Activated naive CD4-positive, alpha-beta T cell treated with anti-CD3 and anti-CD28 coated beads for 36 hours (primary cell): ENCODE measurements around the gene APOO. TPM values are rescaled to one million over a fixed set of nuclear protein-coding genes. Genes with fewer than 3 reads are reported as not detected.
A peak's percentile ranks its signal among the peaks of the same experiment; 100 is the strongest.
"Not testable (repeated sequence)": the region's sequence is repeated elsewhere in the genome, so short reads cannot be mapped to it uniquely, and the experiment has no call there.

Experiments
- CTCF ChIA-PET: fragments of 350-600 bp; sonication (Branson Sonifier 250); formaldehyde crosslinking; loops from one replicate; lab custom pipeline; 2021; ENCODE audit warnings: antibody characterized with exemption; lab: Charles Lee
- DNase-seq: peaks from one replicate; pipeline ENCODE4 v3.0.0-alpha.2; 2020
- H3K27ac Mint-ChIP-seq: one replicate; pipeline ENCODE4 v1.8.0; 2021; ENCODE audit warnings: mild to moderate bottlenecking, mixed read lengths
- H3K27me3 Mint-ChIP-seq: one replicate; pipeline ENCODE4 v1.8.0; 2021; ENCODE audit warnings: low read depth, mixed read lengths
- H3K36me3 Mint-ChIP-seq: one replicate; pipeline ENCODE4 v1.8.0; 2021; ENCODE audit warnings: low read depth, mixed read lengths
- H3K4me1 Mint-ChIP-seq: one replicate; pipeline ENCODE4 v1.8.0; 2021; ENCODE audit warnings: low read depth, mixed read lengths
- H3K4me3 Mint-ChIP-seq: one replicate; pipeline ENCODE4 v1.8.0; 2021; ENCODE audit warnings: mild to moderate bottlenecking, moderate library complexity, mixed read lengths
- H3K9me3 Mint-ChIP-seq: one replicate; pipeline ENCODE4 v1.8.0; 2021; ENCODE audit warnings: mixed read lengths
- intact Hi-C: fragments of 100-400 bp; cut with micrococcal nuclease; formaldehyde crosslinking; loops from one replicate; pipeline ENCODE4 v1.15.1; 2023
- total RNA-seq, 2 experiments: library from RNA; stranded (reverse); gene quantifications; one replicate each; pipeline ENCODE4 v1.2.3, GENCODE V29; 2021

APOO gene
- total RNA-seq, 2 experiments from 2014 or later: 41.3 to 49.5 TPM

- peak; percentile 15 for DNase-seq
- no peaks in the 10 kb centered on the region for H3K9me3 Mint-ChIP-seq
- CTCF ChIA-PET: interaction anchor here (0.5 to 5.7 kb wide), 18 partner anchors 13 to 709 kb away, joined by 3 to 62 read pairs (median 6); partner anchors contain the start of gene SAT1
- H3K27ac Mint-ChIP-seq: no peak overlapping the region
- H3K4me1 Mint-ChIP-seq: peaks cover 5% of the 10 kb centered on the region
- H3K4me3 Mint-ChIP-seq: no peak overlapping the region
- intact Hi-C loops: loop anchor here (10.0 kb wide), 1 partner anchor 236 kb away; the partner anchor contains the start of gene PRDX4
- H3K27me3 Mint-ChIP-seq: no peaks in the 10 kb centered on the region
- H3K36me3 Mint-ChIP-seq: peaks cover 1% of the 10 kb centered on the region
Observed at GRCh38 chrX:23901060-23901459, 6.7 kb downstream of the APOO start.

GRCh38 chrX:23900220-23900797, 7.4 kb downstream of the APOO start:
- CTCF ChIA-PET: interaction anchor here (0.5 to 5.7 kb wide), 6 partner anchors 103 to 708 kb away, joined by 3 to 62 read pairs (median 28); partner anchors contain the start of gene SAT1
- no peak for DNase-seq
- Mint-ChIP-seq H3K4me1 (peaks cover 2% of the 10 kb centered on the region), H3K9me3 (no peaks in the 10 kb centered on the region), H3K4me3 (no peak overlapping the region), H3K27me3 (no peaks in the 10 kb centered on the region), H3K36me3 (peaks cover 1% of the 10 kb centered on the region), H3K27ac (no peak overlapping the region)
- intact Hi-C loops: loop anchor here (10.0 kb wide), 1 partner anchor 236 kb away; the partner anchor contains the start of gene PRDX4

GRCh38 chrX:23898412-23898959, 9.3 kb downstream of the APOO start:
- Mint-ChIP-seq H3K9me3 (no peaks in the 10 kb centered on the region), H3K27ac (no peak overlapping the region), H3K36me3 (no peaks in the 10 kb centered on the region), H3K4me3 (no peak overlapping the region), H3K27me3 (no peaks in the 10 kb centered on the region), H3K4me1 (no peaks in the 10 kb centered on the region)
- intact Hi-C loops: no loop called here
- DNase-seq: no peak
- CTCF ChIA-PET: no interaction called here

- Mint-ChIP-seq H3K36me3 (no peaks in the 10 kb centered on the region), H3K4me3 (no peak overlapping the region), H3K9me3 (no peaks in the 10 kb centered on the region), H3K27ac (no peak overlapping the region), H3K27me3 (no peaks in the 10 kb centered on the region), H3K4me1 (no peaks in the 10 kb centered on the region)
- DNase-seq: no peak
- intact Hi-C loops: no loop called here
- CTCF ChIA-PET: interaction anchor here (0.5 kb wide), 1 partner anchor 186 kb away, joined by 3 read pairs; no protein-coding TSS in a partner anchor
Observed at GRCh38 chrX:23896981-23897380, 10.8 kb downstream of the APOO start.

- H3K36me3 Mint-ChIP-seq, intact Hi-C loops, H3K9me3 Mint-ChIP-seq, H3K27me3 Mint-ChIP-seq, H3K27ac Mint-ChIP-seq, DNase-seq, H3K4me1 Mint-ChIP-seq, CTCF ChIA-PET, H3K4me3 Mint-ChIP-seq: not testable (repeated sequence)
Observed at GRCh38 chrX:23896539-23896938, 11.2 kb downstream of the APOO start.

GRCh38 chrX:23894993-23895392, 12.7 kb downstream of the APOO start:
- H3K4me3 Mint-ChIP-seq, H3K9me3 Mint-ChIP-seq, DNase-seq, H3K4me1 Mint-ChIP-seq, H3K27me3 Mint-ChIP-seq, H3K27ac Mint-ChIP-seq, intact Hi-C loops, H3K36me3 Mint-ChIP-seq: not testable (repeated sequence)
- CTCF ChIA-PET: interaction anchor here (0.6 kb wide), 1 partner anchor 73 kb away, joined by 4 read pairs; no protein-coding TSS in a partner anchor

- Mint-ChIP-seq H3K36me3 (no peaks in the 10 kb centered on the region), H3K27me3 (no peaks in the 10 kb centered on the region), H3K9me3 (no peaks in the 10 kb centered on the region), H3K27ac (no peak overlapping the region), H3K4me1 (no peaks in the 10 kb centered on the region), H3K4me3 (no peak overlapping the region)
- intact Hi-C loops: no loop called here
- DNase-seq: no peak
- CTCF ChIA-PET: interaction anchor here (0.6 kb wide), 1 partner anchor 23 kb away, joined by 3 read pairs; no protein-coding TSS in a partner anchor
Observed at GRCh38 chrX:23890933-23891332, 16.8 kb downstream of the APOO start.

GRCh38 chrX:23888887-23889501, 18.7 kb downstream of the APOO start:
- H3K4me3 Mint-ChIP-seq: no peak overlapping the region
- DNase-seq: no peak
- no peak overlapping the region for H3K27ac Mint-ChIP-seq
- CTCF ChIA-PET: interaction anchor here (0.6 to 2.3 kb wide), 2 partner anchors 13 to 40 kb away, joined by 3 to 9 read pairs; no protein-coding TSS in a partner anchor
- no peaks in the 10 kb centered on the region for H3K36me3 Mint-ChIP-seq
- intact Hi-C loops: no loop called here
- H3K27me3 Mint-ChIP-seq: no peaks in the 10 kb centered on the region
- H3K9me3 Mint-ChIP-seq: no peaks in the 10 kb centered on the region
- H3K4me1 Mint-ChIP-seq: peaks cover 8% of the 10 kb centered on the region

- H3K27me3 Mint-ChIP-seq: no peaks in the 10 kb centered on the region
- peaks cover 12% of the 10 kb centered on the region for H3K4me1 Mint-ChIP-seq
- CTCF ChIA-PET: interaction anchor here (0.6 to 2.3 kb wide), 2 partner anchors 14 to 128 kb away, joined by 3 to 9 read pairs; no protein-coding TSS in a partner anchor
Observed at GRCh38 chrX:23887918-23888317, 19.8 kb downstream of the APOO start.

GRCh38 chrX:23887451-23887850, 20.3 kb downstream of the APOO start:
- Mint-ChIP-seq H3K4me3 (no peak overlapping the region), H3K27ac (no peak overlapping the region), H3K27me3 (no peaks in the 10 kb centered on the region), H3K4me1 (peaks cover 12% of the 10 kb centered on the region), H3K36me3 (no peaks in the 10 kb centered on the region), H3K9me3 (no peaks in the 10 kb centered on the region)
- CTCF ChIA-PET: interaction anchor here (0.6 to 2.3 kb wide), 2 partner anchors 14 to 127 kb away, joined by 3 to 9 read pairs; no protein-coding TSS in a partner anchor
- intact Hi-C loops: no loop called here
- DNase-seq: no peak

More at GRCh38 chrX:23887918-23888317, 19.8 kb downstream of the APOO start:
- H3K36me3 Mint-ChIP-seq: no peaks in the 10 kb centered on the region
- no peaks in the 10 kb centered on the region for H3K9me3 Mint-ChIP-seq
- no peak overlapping the region for H3K27ac Mint-ChIP-seq
- intact Hi-C loops: no loop called here
- H3K4me3 Mint-ChIP-seq: no peak overlapping the region
- no peak for DNase-seq

- Mint-ChIP-seq H3K4me1 (peaks cover 12% of the 10 kb centered on the region), H3K27me3 (no peaks in the 10 kb centered on the region), H3K36me3 (no peaks in the 10 kb centered on the region), H3K9me3 (no peaks in the 10 kb centered on the region), H3K27ac (no peak overlapping the region), H3K4me3 (no peak overlapping the region)
- no peak for DNase-seq
- intact Hi-C loops: no loop called here
- CTCF ChIA-PET: interaction anchor here (0.8 to 1.1 kb wide), 3 partner anchors 16 to 103 kb away, joined by 3 to 5 read pairs (median 3); partner anchors contain the start of genes APOO, CXorf58 and SAT1
Observed at GRCh38 chrX:23885803-23886202, 21.9 kb downstream of the APOO start.

- H3K36me3 Mint-ChIP-seq: no peaks in the 10 kb centered on the region
- no peak for DNase-seq
- peaks cover 12% of the 10 kb centered on the region for H3K4me1 Mint-ChIP-seq
- CTCF ChIA-PET: interaction anchor here (1.4 kb wide), 1 partner anchor 18 kb away, joined by 4 read pairs; no protein-coding TSS in a partner anchor
- no peak overlapping the region for H3K4me3 Mint-ChIP-seq
- no peak overlapping the region for H3K27ac Mint-ChIP-seq
- intact Hi-C loops: loop anchor here (5.0 kb wide), 1 partner anchor 82 kb away; no protein-coding TSS in a partner anchor
- no peaks in the 10 kb centered on the region for H3K9me3 Mint-ChIP-seq
- no peaks in the 10 kb centered on the region for H3K27me3 Mint-ChIP-seq
Observed at GRCh38 chrX:23884427-23885024, 23.2 kb downstream of the APOO start.
